ENCODE results near the gene ZSCAN10. TPM values are rescaled to one million over a fixed set of nuclear protein-coding genes. Genes with fewer than 3 reads are reported as not detected.

Gene ZSCAN10
- total and polyA plus RNA-seq, 9 of the 15 experiments (the other 6 are each of a cell fraction or from before 2014, with no cell fraction given) = 0.22 TPM; not detected in 8

DNA sequence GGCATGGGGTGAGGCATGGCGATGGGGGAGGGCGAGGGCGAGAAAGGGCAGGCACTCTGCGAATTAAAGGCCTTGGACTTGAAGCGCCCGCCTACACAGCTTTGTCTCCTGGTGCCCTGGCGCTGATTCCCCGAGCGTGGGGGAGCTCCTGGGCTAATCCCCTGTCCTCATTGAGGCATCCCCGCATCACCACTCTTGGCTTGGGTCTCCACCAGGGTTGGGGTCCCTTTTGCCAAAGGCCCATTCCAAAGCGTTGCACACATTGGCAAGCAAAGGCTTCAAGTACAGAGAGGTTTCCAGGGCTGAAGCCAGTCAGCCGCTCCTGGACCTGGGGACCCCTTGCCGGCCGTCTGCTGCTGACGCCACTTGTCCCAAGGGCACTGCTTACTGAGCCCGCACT is 21.3 kb upstream of the ZSCAN10 start:
- peaks cover 9 to 32% of the 10 kb centered on the region in 2 experiments for H3K4me1 ChIP-seq (replicated peaks in 1 of 2; ENCODE audit: control insufficient read depth in 2 of 2, insufficient read depth in 2 of 2, low read length in 2 of 2)
- H3K27me3 ChIP-seq (ENCODE audit: control insufficient read depth in 2 of 2, insufficient read depth in 2 of 2, low read length in 2 of 2) = no peaks in the 10 kb centered on the region
- in situ Hi-C loops (cut with MboI) (no loop called here), intact Hi-C loops (cut with micrococcal nuclease) (no loop called here)
- H3K79me2 ChIP-seq (ENCODE audit: control insufficient read depth, insufficient read depth, low read length) = no peaks in the 10 kb centered on the region
- POLR2A ChIA-PET = interaction anchor here (1.3 to 1.4 kb wide), 2 partner anchors 8 to 9 kb away, joined by 5 read pairs; partner anchors contain the start of gene ZNF205
- peaks cover 17% of the 10 kb centered on the region; the same call in 1 of the 3 replicates for H3K36me3 ChIP-seq (ENCODE audit: control insufficient read depth, insufficient read depth, low read length)
- peak overlapping the region in 1 of 2 experiments; percentile 53; a peak in 1 of 4 replicates for H3K9ac ChIP-seq (ENCODE audit: insufficient read depth in 1 of 2, low read depth in 2 of 2, low read length in 2 of 2)
- TF ChIP-seq, protein P1, sequence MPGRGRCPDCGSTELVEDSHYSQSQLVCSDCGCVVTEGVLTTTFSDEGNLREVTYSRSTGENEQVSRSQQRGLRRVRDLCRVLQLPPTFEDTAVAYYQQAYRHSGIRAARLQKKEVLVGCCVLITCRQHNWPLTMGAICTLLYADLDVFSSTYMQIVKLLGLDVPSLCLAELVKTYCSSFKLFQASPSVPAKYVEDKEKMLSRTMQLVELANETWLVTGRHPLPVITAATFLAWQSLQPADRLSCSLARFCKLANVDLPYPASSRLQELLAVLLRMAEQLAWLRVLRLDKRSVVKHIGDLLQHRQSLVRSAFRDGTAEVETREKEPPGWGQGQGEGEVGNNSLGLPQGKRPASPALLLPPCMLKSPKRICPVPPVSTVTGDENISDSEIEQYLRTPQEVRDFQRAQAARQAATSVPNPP (IDR thresholded peaks at IDR 0.05; ENCODE audit: borderline replicate concordance, insufficient read depth, insufficient read length) = no peak
- TF ChIP-seq, protein P2, sequence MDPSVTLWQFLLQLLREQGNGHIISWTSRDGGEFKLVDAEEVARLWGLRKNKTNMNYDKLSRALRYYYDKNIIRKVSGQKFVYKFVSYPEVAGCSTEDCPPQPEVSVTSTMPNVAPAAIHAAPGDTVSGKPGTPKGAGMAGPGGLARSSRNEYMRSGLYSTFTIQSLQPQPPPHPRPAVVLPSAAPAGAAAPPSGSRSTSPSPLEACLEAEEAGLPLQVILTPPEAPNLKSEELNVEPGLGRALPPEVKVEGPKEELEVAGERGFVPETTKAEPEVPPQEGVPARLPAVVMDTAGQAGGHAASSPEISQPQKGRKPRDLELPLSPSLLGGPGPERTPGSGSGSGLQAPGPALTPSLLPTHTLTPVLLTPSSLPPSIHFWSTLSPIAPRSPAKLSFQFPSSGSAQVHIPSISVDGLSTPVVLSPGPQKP (CRISPR knock-in tag; IDR thresholded peaks at IDR 0.05) = no peak
- no peak for TF ChIP-seq POLR2G (IDR thresholded peaks at IDR 0.05; ENCODE audit: low read depth, low read length)
- no peak for TF ChIP-seq TAF1 (IDR thresholded peaks at IDR 0.05; ENCODE audit: control insufficient read depth, extremely low read depth, insufficient read depth, low read length, severe bottlenecking)
- no peak for TF ChIP-seq NFE2 (IDR thresholded peaks at IDR 0.05; ENCODE audit: low read depth)
- no peak for TF ChIP-seq KDM5B (IDR thresholded peaks at IDR 0.05; ENCODE audit: insufficient replicate concordance, low read depth, low read length)
- TF ChIP-seq, protein P3, sequence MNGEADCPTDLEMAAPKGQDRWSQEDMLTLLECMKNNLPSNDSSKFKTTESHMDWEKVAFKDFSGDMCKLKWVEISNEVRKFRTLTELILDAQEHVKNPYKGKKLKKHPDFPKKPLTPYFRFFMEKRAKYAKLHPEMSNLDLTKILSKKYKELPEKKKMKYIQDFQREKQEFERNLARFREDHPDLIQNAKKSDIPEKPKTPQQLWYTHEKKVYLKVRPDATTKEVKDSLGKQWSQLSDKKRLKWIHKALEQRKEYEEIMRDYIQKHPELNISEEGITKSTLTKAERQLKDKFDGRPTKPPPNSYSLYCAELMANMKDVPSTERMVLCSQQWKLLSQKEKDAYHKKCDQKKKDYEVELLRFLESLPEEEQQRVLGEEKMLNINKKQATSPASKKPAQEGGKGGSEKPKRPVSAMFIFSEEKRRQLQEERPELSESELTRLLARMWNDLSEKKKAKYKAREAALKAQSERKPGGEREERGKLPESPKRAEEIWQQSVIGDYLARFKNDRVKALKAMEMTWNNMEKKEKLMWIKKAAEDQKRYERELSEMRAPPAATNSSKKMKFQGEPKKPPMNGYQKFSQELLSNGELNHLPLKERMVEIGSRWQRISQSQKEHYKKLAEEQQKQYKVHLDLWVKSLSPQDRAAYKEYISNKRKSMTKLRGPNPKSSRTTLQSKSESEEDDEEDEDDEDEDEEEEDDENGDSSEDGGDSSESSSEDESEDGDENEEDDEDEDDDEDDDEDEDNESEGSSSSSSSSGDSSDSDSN (IDR thresholded peaks at IDR 0.05; ENCODE audit: borderline replicate concordance in 1 of 2, low read depth in 2 of 2, low read length in 2 of 2) = no peak
- TF ChIP-seq ATF1 (CRISPR knock-in tag; IDR thresholded peaks at IDR 0.05) = no peak
- no peak for TF ChIP-seq ATF1 (tag; IDR thresholded peaks at IDR 0.05)
- no peak for TF ChIP-seq RBM22 (IDR thresholded peaks at IDR 0.05; ENCODE audit: low read depth, low read length, poor library complexity, severe bottlenecking)
- BruUV-seq (replicated peaks) = no TSS peak
- H3K27ac ChIP-seq (ENCODE audit: extremely low read depth, low read depth, low read length) = no peak overlapping the region
- H3K9me1 ChIP-seq (ENCODE audit: control insufficient read depth, insufficient read depth, low read length) = no peaks in the 10 kb centered on the region
- DNase-seq (ENCODE audit: extremely low read depth in 1 of 4, low spot score in 3 of 4) = no peak
- H3K4me3 ChIP-seq = no peak overlapping the region
- no peaks in the 10 kb centered on the region for H3K9me3 ChIP-seq (replicated peaks; ENCODE audit: control insufficient read depth, insufficient read depth, low read depth, low read length)
- H2AFZ ChIP-seq (ENCODE audit: low read depth, low read length) = no peak overlapping the region
- H3K4me2 ChIP-seq (ENCODE audit: insufficient read depth, low read length) = no peak overlapping the region
- no peak for FAIRE-seq
- ATAC-seq = no peak
- no peaks in the 10 kb centered on the region for H4K20me1 ChIP-seq (replicated peaks; ENCODE audit: control insufficient read depth, insufficient read depth, low read length)
- CTCF ChIA-PET (ENCODE audit: low intra/inter-chr PET ratio) = no interaction called here
- 82% methylated on average over 10 of the region's 16 CpGs for WGBS (ENCODE audit: insufficient coverage, low coverage, missing lambda C conversion rate)
